Neural cell (in vitro differentiated cells): ENCODE results near the gene IL1A.

Source experiments
- MXI1 ChIP-seq: fragments of 450-650 bp; conservative IDR thresholded peaks from 2 replicates; pipeline ENCODE4 v1.6.1; 2014; ENCODE audit warnings: antibody characterized with exemption, mild to moderate bottlenecking; ENCODE audit not compliant: poor library complexity, severe bottlenecking
- TF ChIP-seq, protein P1 (sequence below): fragments of 450-650 bp; IDR thresholded peaks from 2 replicates; pipeline ENCODE4 v1.5.1; 2014; ENCODE audit warnings: antibody characterized with exemption, mild to moderate bottlenecking, moderate library complexity; ENCODE audit not compliant: poor library complexity, severe bottlenecking

DNA sequence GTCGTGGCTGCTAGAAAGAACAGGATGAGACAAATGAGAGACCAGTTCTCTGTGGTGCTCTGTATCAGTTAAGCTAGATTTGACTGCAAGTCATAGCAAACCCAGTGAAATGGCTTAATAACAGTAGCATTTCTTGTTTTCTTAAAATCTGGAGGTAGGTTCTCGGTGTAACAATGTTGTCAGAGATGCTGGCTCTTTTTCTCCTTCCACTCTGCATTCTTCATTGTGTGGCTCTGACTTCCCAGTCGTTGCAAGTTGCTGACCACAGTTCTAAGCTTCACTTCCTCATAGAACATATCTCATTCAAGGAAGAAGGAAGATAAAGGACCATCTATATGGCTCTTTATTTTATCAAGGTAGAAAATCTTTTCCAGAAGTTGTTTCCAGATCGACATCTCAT lies 12.0 kb downstream of the IL1A start:
- TF ChIP-seq, protein P1, sequence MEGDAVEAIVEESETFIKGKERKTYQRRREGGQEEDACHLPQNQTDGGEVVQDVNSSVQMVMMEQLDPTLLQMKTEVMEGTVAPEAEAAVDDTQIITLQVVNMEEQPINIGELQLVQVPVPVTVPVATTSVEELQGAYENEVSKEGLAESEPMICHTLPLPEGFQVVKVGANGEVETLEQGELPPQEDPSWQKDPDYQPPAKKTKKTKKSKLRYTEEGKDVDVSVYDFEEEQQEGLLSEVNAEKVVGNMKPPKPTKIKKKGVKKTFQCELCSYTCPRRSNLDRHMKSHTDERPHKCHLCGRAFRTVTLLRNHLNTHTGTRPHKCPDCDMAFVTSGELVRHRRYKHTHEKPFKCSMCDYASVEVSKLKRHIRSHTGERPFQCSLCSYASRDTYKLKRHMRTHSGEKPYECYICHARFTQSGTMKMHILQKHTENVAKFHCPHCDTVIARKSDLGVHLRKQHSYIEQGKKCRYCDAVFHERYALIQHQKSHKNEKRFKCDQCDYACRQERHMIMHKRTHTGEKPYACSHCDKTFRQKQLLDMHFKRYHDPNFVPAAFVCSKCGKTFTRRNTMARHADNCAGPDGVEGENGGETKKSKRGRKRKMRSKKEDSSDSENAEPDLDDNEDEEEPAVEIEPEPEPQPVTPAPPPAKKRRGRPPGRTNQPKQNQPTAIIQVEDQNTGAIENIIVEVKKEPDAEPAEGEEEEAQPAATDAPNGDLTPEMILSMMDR = no peak
- TF ChIP-seq MXI1 = no peak
